Lower lobe of right lung (tissue), 2 donors: ENCODE measurements around the gene PHTF2. TPM values are rescaled to one million over a fixed set of nuclear protein-coding genes. Genes with fewer than 3 reads are reported as not detected.

Experiments
- ATAC-seq, 2 donors: fragments of 200-7000 bp; cut with Tn5 transposase; one replicate each; pipeline ENCODE4 v1.9.1; 2020 to 2022; ENCODE audit warnings: mild to moderate bottlenecking in 2 of 2, moderate library complexity in 2 of 2
- DNase-seq: peaks from one replicate; pipeline ENCODE4 v3.0.0-alpha.2; 2020
- H3K27ac ChIP-seq: fragments of 200-600 bp; one replicate; pipeline ENCODE4 v1.8.0; 2022
- H3K27me3 ChIP-seq: fragments of 200-600 bp; one replicate; pipeline ENCODE4 v1.8.0; 2022; ENCODE audit warnings: low read depth
- H3K36me3 ChIP-seq: fragments of 200-600 bp; one replicate; pipeline ENCODE4 v1.8.0; 2022; ENCODE audit warnings: mild to moderate bottlenecking
- H3K4me1 ChIP-seq: fragments of 200-600 bp; one replicate; pipeline ENCODE4 v1.8.0; 2022
- H3K4me3 ChIP-seq: fragments of 200-600 bp; one replicate; pipeline ENCODE4 v1.8.0; 2022; ENCODE audit warnings: mild to moderate bottlenecking
- H3K9me3 ChIP-seq: fragments of 200-600 bp; one replicate; pipeline ENCODE4 v1.8.0; 2022
- CTCF ChIP-seq: fragments of 200-600 bp; IDR thresholded peaks from one replicate; pipeline ENCODE4 v1.8.0; 2022; ENCODE audit warnings: antibody characterized with exemption, mild to moderate bottlenecking
- intact Hi-C: fragments of 100-400 bp; cut with DNase I; formaldehyde crosslinking; loops from one replicate; pipeline ENCODE4 v1.11.0; 2022
- total RNA-seq: library from RNA; stranded (reverse); fragmentation: NEBNext Ultra II Directional; extraction: Animal tissue kit (Norgen Biotek cat#: 25700); gene quantifications from one replicate; pipeline ENCODE4 v1.2.1, GENCODE V29; 2021
- donor health status: DM: no; HTN: yes; CAD: no; lungs with severe emphysema.

PHTF2 gene
- total RNA-seq, 1 donor from 2014 or later, result 15.2 TPM

DNA sequence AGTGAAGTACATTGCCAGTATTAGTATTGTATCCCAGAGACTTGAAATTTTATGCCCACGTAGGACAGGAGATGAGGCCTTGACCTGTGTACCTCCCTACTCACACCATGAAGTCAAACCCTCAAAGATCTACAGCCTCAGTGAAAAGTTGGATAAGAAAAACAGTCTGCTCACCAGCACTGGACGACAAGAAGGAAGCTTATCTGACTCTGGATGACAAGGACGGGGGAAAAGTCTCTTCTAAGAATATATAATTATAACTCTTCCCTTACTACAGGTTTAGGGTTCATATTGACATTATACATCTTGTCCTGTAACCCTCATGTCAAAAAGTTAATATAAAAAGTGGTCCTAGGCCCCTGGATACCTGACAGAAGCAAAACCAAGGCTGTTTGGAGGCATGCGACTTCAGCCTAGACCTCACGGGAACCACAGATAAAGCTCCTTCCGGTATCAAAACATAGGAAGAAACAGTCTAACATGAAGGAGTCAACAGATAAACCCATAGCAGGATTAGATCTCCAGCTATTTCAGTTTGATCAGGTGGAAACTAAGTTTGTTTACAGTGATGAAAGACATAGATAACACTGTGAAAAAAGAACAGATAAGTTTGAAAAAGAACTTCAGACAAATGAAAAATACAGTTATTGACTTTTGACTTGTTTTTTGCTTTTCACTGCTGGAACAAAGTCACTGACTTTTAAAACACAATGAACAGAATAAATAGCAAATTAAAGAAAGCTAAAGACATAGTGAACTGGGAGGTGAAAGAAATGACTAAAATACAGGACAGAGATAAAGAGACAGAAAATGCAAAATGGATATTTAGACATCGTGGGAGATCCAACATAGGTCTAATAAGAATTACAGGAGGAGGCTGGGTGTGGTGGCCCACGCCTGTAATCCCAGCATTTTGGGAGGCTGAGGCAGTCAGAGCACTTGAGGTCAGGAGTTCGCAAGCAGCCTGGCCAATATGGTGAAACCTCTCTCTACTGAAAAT is 145.9 kb downstream of the PHTF2 start:
- intact Hi-C loops, result no loop called here
- no peaks in the 10 kb centered on the region for H3K4me1 ChIP-seq
- peaks cover 4% of the 10 kb centered on the region for H3K36me3 ChIP-seq
- no peak for DNase-seq
- no peak overlapping the region for H3K27ac ChIP-seq
- no peaks in the 10 kb centered on the region for H3K9me3 ChIP-seq
- no peaks in the 10 kb centered on the region for H3K27me3 ChIP-seq
- no peak overlapping the region for H3K4me3 ChIP-seq
- no peak for ATAC-seq
- no peak for TF ChIP-seq CTCF

DNA sequence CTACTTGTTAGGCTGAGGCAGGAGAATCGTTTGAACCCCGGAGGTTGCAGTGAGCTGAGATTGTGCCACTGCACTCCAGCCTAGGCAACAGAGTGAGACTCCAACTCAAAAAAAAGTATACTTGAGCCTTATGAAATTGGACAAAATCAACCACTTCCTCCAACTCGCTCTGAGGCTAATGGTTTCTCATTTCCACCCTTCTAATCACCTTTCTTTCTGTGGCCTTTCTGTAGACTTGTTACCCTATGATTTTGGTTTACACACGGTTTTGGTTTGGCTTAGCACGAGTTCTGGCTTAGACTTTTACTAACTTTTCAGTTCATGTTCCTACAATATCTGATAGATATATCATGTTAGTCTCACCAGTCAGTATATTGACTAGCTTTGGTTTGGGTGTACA is 152.0 kb downstream of the PHTF2 start:
- Histone ChIP-seq H3K4me3 (no peak overlapping the region), H3K36me3 (peaks cover 13% of the 10 kb centered on the region), H3K4me1 (no peaks in the 10 kb centered on the region), H3K27me3 (no peaks in the 10 kb centered on the region), H3K27ac (no peak overlapping the region), H3K9me3 (no peaks in the 10 kb centered on the region)
- no peak for DNase-seq
- intact Hi-C loops, result no loop called here
- ATAC-seq, result no peak
- no peak for TF ChIP-seq CTCF

DNA sequence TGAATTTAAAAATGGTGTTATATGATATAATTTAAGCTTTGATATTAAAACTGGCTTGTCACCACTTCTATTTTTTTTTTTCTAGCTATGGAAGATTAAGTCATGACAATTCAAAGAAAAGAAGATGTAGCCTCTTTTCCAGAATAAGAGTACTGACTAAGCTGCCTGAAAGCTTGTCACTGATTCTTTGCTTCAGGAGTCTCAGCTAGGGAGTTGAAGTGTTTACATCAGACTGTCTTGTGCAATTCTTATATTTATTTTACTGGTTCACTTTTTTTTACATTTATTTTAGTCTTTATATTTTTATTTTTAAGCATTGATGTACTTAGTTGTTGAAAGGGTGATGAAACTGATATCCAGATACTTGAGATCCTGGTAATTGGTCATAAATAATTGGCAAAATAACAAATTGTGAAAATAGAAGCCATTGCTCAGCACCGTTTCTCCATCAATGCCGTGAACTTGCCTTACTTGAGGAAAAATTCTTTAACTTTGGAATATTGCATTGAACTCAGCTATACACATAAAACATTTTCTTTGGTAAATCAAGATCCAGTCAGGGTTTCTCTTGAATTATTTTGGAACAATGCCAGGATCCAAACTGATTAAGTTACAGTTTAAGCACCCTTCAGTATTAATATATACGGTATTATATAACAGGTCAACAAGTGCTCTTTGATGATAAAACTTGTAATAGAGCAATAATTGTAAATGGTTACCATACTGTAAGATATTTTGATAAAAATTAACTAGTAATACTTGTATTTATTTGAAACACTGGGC is 156.4 kb downstream of the PHTF2 start:
- no peak overlapping the region for H3K4me3 ChIP-seq
- DNase-seq, result no peak

DNA sequence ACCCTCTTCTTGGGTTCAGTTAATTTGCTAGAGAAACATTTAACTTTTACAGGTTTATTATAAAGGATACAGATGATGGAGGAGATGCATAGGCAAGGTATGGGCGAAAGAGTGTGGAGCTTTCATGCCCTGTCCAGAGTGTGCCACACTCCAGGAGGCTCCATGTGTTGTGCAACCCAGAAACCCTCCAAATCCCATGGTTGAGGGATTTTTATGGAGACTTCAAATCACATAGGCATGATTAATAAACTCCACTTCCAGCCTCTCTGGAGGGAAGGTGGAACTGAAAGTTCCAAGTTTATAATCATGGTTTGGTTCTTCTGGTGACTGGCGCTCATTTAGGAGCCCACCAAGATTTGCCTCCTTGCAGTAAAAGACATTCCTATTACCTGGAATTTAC is 159.9 kb downstream of the PHTF2 start:
- H3K27me3 ChIP-seq, result no peaks in the 10 kb centered on the region
- H3K36me3 ChIP-seq, result peaks cover 13% of the 10 kb centered on the region
- H3K27ac ChIP-seq, result no peak overlapping the region
- no peaks in the 10 kb centered on the region for H3K4me1 ChIP-seq
- intact Hi-C loops, result no loop called here
- H3K4me3 ChIP-seq, result no peak overlapping the region
- DNase-seq (no peak), ATAC-seq (no peak)
- H3K9me3 ChIP-seq, result no peaks in the 10 kb centered on the region
- TF ChIP-seq CTCF, result no peak

More for the DNA sequence above, 156.4 kb downstream of the PHTF2 start:
- no peak for TF ChIP-seq CTCF
- no peak overlapping the region for H3K27ac ChIP-seq
- peak in 1 of 2 donors; percentile 64 for ATAC-seq
- H3K9me3 ChIP-seq, result no peaks in the 10 kb centered on the region
- no peaks in the 10 kb centered on the region for H3K27me3 ChIP-seq
- intact Hi-C loops, result no loop called here
- H3K4me1 ChIP-seq, result no peaks in the 10 kb centered on the region
- peaks cover 13% of the 10 kb centered on the region for H3K36me3 ChIP-seq

- Histone ChIP-seq H3K9me3 (no peaks in the 10 kb centered on the region), H3K4me3 (no peak overlapping the region), H3K27me3 (no peaks in the 10 kb centered on the region), H3K4me1 (no peaks in the 10 kb centered on the region), H3K27ac (no peak overlapping the region), H3K36me3 (peaks cover 10% of the 10 kb centered on the region)
- intact Hi-C loops, result no loop called here
- ATAC-seq (no peak), DNase-seq (no peak)
- TF ChIP-seq CTCF, result no peak
Measured at GRCh38 chr7:77959080-77959479, 160.5 kb downstream of the PHTF2 start.
